Measurements from ENCODE around the gene GADD45G. TPM values are rescaled to one million over a fixed set of nuclear protein-coding genes. Genes with fewer than 3 reads are reported as not detected.

Gene GADD45G
- total RNA-seq, result not detected in 2 replicates

GRCh38 chr9:89604729-89605464, at the start of gene GADD45G:
TSS of gene GADD45G (plus strand) at chr9:89605012. CDS start at chr9:89605122, 110 bp downstream.

Other genes with a start within 250 kb of the GADD45G start
- 5.1 and 6.9 TPM in 2 replicates for gene SEMA4D, start 106.9 kb upstream of the GADD45G start, total RNA-seq